HCT116 (cell line): ENCODE data around the gene AFAP1L1. TPM values are rescaled to one million over a fixed set of nuclear protein-coding genes. Genes with fewer than 3 reads are reported as not detected.

ENCODE experiments used
- ATAC-seq: fragments of 200-7000 bp; cut with Tn5 transposase; 2 replicates; pipeline ENCODE4 v1.9.1; 2020; ENCODE audit warnings: mild to moderate bottlenecking, moderate library complexity
- BruUV-seq: library from RNA; stranded (reverse); fragments of 400-500 nt; replicated peaks from 2 replicates; lab custom pipeline; 2021; lab: Mats Ljungman, UMichigan
- CTCF ChIA-PET: fragments of 300-600 bp; sonication (Branson Sonifier 250); formaldehyde crosslinking; loops from one replicate; lab custom pipeline; 2021; ENCODE audit warnings: antibody characterized with exemption; lab: Charles Lee
- POLR2A ChIA-PET: fragments of 300-600, 350-600 bp; sonication (Branson Sonifier 250); formaldehyde crosslinking; loops from one replicate; lab custom pipeline; 2021; ENCODE audit warnings: antibody characterized with exemption; lab: Charles Lee
- RAD21 ChIA-PET, 2 experiments: fragments of 300-600 bp; sonication (Branson Sonifier 250); formaldehyde crosslinking; loops; one replicate each; lab custom pipeline; 2023; ENCODE audit warnings: low total read pairs in 2 of 2; ENCODE audit not compliant: uncharacterized antibody in 2 of 2, unreplicated experiment in 2 of 2, low non-redundant PET in 1 of 2; lab: Charles Lee
- DNase-seq: peaks from one replicate; pipeline ENCODE4 v3.0.0-alpha.2; 2010; ENCODE audit warnings: low read depth, low spot score
- H2AFZ ChIP-seq: fragments of 200-600 bp; shearing (Covaris generic), sonication (generic); 2 replicates; pipeline ENCODE4 v1.6.1; 2017; ENCODE audit warnings: low read depth, mixed run types, mixed read lengths, antibody characterized with exemption, low read length; ENCODE audit not compliant: poor library complexity, severe bottlenecking
- H3K27ac ChIP-seq: 2 replicates; pipeline ENCODE4 v1.5.1; 2012; ENCODE audit warnings: low read depth, low read length
- H3K27me3 ChIP-seq: fragments of 200-600 bp; sonication (generic); 2 replicates; pipeline ENCODE4 v1.6.1; 2016; ENCODE audit warnings: mixed run types, low read length, mixed read lengths; ENCODE audit not compliant: insufficient read depth
- H3K36me3 ChIP-seq, 2 experiments: fragments of 200-500 bp in 1 of 2; fragments of 200-600 bp in 1 of 2; sonication (Bioruptor generic) in 1 of 2; sonication (generic) in 1 of 2; 2 replicates each; pipeline versions ENCODE4 v1.5.1 to v1.6.1; 2014 to 2016; ENCODE audit warnings: low read length in 2 of 2, inconsistent platforms in 1 of 2, mixed read lengths in 1 of 2, mixed run types in 1 of 2; ENCODE audit not compliant: insufficient read depth in 2 of 2, control insufficient read depth in 1 of 2
- H3K4me1 ChIP-seq, 2 experiments: fragments of 200-600 bp in 1 of 2; sonication (generic) in 1 of 2; 2 replicates each; pipeline versions ENCODE4 v1.5.1 to v1.6.1; 2012 to 2017; ENCODE audit warnings: low read length in 2 of 2, inconsistent platforms in 1 of 2, mild to moderate bottlenecking in 1 of 2, mixed read lengths in 1 of 2, mixed run types in 1 of 2, moderate library complexity in 1 of 2; ENCODE audit not compliant: insufficient read depth in 2 of 2, control insufficient read depth in 1 of 2
- H3K4me2 ChIP-seq: fragments of 200-600 bp; sonication (generic); 2 replicates; pipeline ENCODE4 v1.6.1; 2017; ENCODE audit warnings: mixed run types, low read length, mixed read lengths
- H3K4me3 ChIP-seq, 2 experiments: fragments of 200-600 bp in 1 of 2; sonication (generic) in 1 of 2; replicated peaks in 1 of 2; 2 replicates each; pipeline ENCODE4 v1.5.1; 2011 to 2016; ENCODE audit warnings: low read length in 2 of 2, control low read depth in 1 of 2, low read depth in 1 of 2, mild to moderate bottlenecking in 1 of 2, mixed read lengths in 1 of 2, mixed run types in 1 of 2
- H3K79me2 ChIP-seq: fragments of 200-600 bp; sonication (generic); 2 replicates; pipeline ENCODE4 v1.6.1; 2017; ENCODE audit warnings: mild to moderate bottlenecking, mixed run types, low read length, moderate library complexity, mixed read lengths; ENCODE audit not compliant: insufficient read depth
- H3K9ac ChIP-seq: fragments of 200-600 bp; sonication (generic); 2 replicates; pipeline ENCODE4 v1.6.1; 2016; ENCODE audit warnings: low read length, mixed read lengths
- H3K9me2 ChIP-seq: fragments of 200-600 bp; sonication (generic), shearing (Covaris generic); 2 replicates; pipeline ENCODE4 v1.6.1; 2017; ENCODE audit warnings: mixed run types, mild to moderate bottlenecking, moderate library complexity; ENCODE audit not compliant: insufficient read depth
- H3K9me3 ChIP-seq, 2 experiments: fragments of 200-500 bp in 1 of 2; fragments of 200-600 bp in 1 of 2; sonication (Bioruptor generic) in 1 of 2; sonication (generic) in 1 of 2; 2 replicates each; pipeline ENCODE4 v1.6.1; 2014 to 2017; ENCODE audit warnings: low read length in 2 of 2, mixed read lengths in 2 of 2, inconsistent platforms in 1 of 2, low read depth in 1 of 2, mild to moderate bottlenecking in 1 of 2, mixed run types in 1 of 2, moderate library complexity in 1 of 2; ENCODE audit not compliant: control insufficient read depth in 1 of 2, insufficient read depth in 1 of 2
- H4K20me1 ChIP-seq: fragments of 200-600 bp; sonication (generic), shearing (Covaris generic); 2 replicates; pipeline ENCODE4 v1.6.1; 2017; ENCODE audit warnings: mixed run types, mild to moderate bottlenecking, moderate library complexity; ENCODE audit not compliant: insufficient read depth
- ATF3 ChIP-seq: IDR thresholded peaks from 2 replicates; pipeline ENCODE4 v1.6.1; 2012
- CEBPB ChIP-seq: IDR thresholded peaks from 2 replicates; pipeline ENCODE4 v1.6.1; 2012; ENCODE audit warnings: low read depth
- EGR1 ChIP-seq: IDR thresholded peaks from 2 replicates; pipeline ENCODE4 v1.6.1; 2012; ENCODE audit warnings: low read depth
- ELF1 ChIP-seq: IDR thresholded peaks from 2 replicates; pipeline ENCODE4 v1.6.1; 2012; ENCODE audit warnings: low read depth, borderline replicate concordance
- EZH2 ChIP-seq: fragments of 200-600 bp; sonication (generic); IDR thresholded peaks from 2 replicates; pipeline ENCODE4 v1.6.1; 2017; ENCODE audit warnings: antibody characterized with exemption, mixed run types
- EZH2phosphoT487 ChIP-seq: fragments of 200-600 bp; IDR thresholded peaks from 2 replicates; pipeline ENCODE4 v1.6.1; 2018; ENCODE audit warnings: antibody characterized with exemption, borderline replicate concordance
- JUND ChIP-seq: IDR thresholded peaks from 2 replicates; pipeline ENCODE4 v1.6.1; 2012
- MAX ChIP-seq: IDR thresholded peaks from 2 replicates; pipeline ENCODE4 v1.6.1; 2012
- POLR2AphosphoS5 ChIP-seq: IDR thresholded peaks from 2 replicates; pipeline ENCODE4 v1.6.1; 2011; ENCODE audit warnings: mild to moderate bottlenecking, low read depth, low read length, moderate library complexity
- RAD21 ChIP-seq: IDR thresholded peaks from 2 replicates; pipeline ENCODE4 v1.6.1; 2012; ENCODE audit warnings: low read depth, mild to moderate bottlenecking
- SIN3A ChIP-seq: IDR thresholded peaks from 2 replicates; pipeline ENCODE4 v1.6.1; 2012; ENCODE audit warnings: low read depth
- SP1 ChIP-seq: IDR thresholded peaks from 2 replicates; pipeline ENCODE4 v1.6.1; 2012; ENCODE audit warnings: low read depth
- SRF ChIP-seq: IDR thresholded peaks from 2 replicates; pipeline ENCODE4 v1.6.1; 2012; ENCODE audit warnings: low read depth
- TCF7L2 ChIP-seq: IDR thresholded peaks from 2 replicates; pipeline ENCODE4 v1.7.0; 2011; ENCODE audit warnings: borderline replicate concordance, inconsistent platforms; ENCODE audit not compliant: insufficient read depth, insufficient read length; ENCODE audit errors: extremely low read depth
- YY1 ChIP-seq: IDR thresholded peaks from 2 replicates; pipeline ENCODE4 v1.6.1; 2011; ENCODE audit warnings: low read length, low read depth, moderate library complexity, mild to moderate bottlenecking; ENCODE audit not compliant: insufficient replicate concordance; ENCODE audit errors: extremely low read depth
- ZFX ChIP-seq: fragments of 450-650 bp; IDR thresholded peaks from 2 replicates; pipeline ENCODE4 v1.6.1; 2017
- ZNF274 ChIP-seq: fragments of 200-500 bp; sonication (Bioruptor generic); IDR thresholded peaks from 2 replicates; pipeline ENCODE4 v1.6.1; 2014; ENCODE audit warnings: mild to moderate bottlenecking, low read depth, low read length, inconsistent platforms
- intact Hi-C: fragments of 100-400 bp; cut with micrococcal nuclease; formaldehyde crosslinking; loops from 2 replicates; pipeline ENCODE4 v1.10.0; 2022
- total RNA-seq: library from RNA; stranded (reverse); gene quantifications from one replicate; pipeline ENCODE4 v1.2.1, GENCODE V29; 2021; ENCODE audit not compliant: unreplicated experiment
- TF ChIP-seq, protein P1 (sequence below): IDR thresholded peaks from 2 replicates; pipeline ENCODE4 v1.6.1; 2011; ENCODE audit warnings: mild to moderate bottlenecking, low read length, moderate library complexity; ENCODE audit not compliant: insufficient replicate concordance; ENCODE audit errors: extremely low read depth
- TF ChIP-seq, protein P2 (sequence below), 3 experiments: fragments of 200-600 bp in 1 of 3; sonication (generic) in 1 of 3; IDR thresholded peaks in 2 of 3; conservative IDR thresholded peaks in 1 of 3; 2 replicates each; pipeline ENCODE4 v1.5.1; 2012 to 2017; ENCODE audit warnings: low read depth in 2 of 3, low read length in 2 of 3, antibody characterized with exemption in 1 of 3, borderline replicate concordance in 1 of 3, control low read depth in 1 of 3, mild to moderate bottlenecking in 1 of 3, mixed read lengths in 1 of 3, mixed run types in 1 of 3, moderate library complexity in 1 of 3; ENCODE audit not compliant: insufficient read depth in 1 of 3
- TF ChIP-seq, protein P3 (sequence below): IDR thresholded peaks from 2 replicates; pipeline ENCODE4 v1.6.1; 2012; ENCODE audit warnings: low read depth

AFAP1L1 gene
- total RNA-seq, 1 experiment from 2014 or later = 4.3 TPM

DNA sequence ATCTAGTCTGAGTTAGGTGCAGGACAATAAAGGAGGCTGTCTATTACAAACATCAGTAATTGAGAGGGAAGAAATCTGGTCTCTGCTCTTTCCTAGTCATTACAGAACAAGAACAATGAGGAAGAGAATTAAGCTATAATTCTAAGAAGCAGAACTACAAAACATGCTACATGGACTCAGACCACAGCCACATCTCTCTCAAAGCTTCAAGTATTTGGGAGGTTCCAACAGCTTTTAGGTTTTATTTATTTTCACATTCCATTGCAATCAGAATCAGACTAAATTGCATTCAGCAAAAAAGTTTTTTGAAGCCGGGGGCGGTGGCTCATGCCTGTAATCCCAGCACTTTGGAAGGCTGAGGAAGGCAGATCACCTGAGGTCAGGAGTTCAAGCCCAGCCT, 72.5 kb downstream of the AFAP1L1 start:
- peaks cover 38% of the 10 kb centered on the region for H3K79me2 ChIP-seq
- H3K27ac ChIP-seq = peak overlapping the region; percentile 79; the same call in 1 of the 2 replicates
- no peak overlapping the region for H2AFZ ChIP-seq
- H3K9ac ChIP-seq = peak overlapping the region; percentile 92
- intact Hi-C loops = no loop called here
- peaks cover 16 to 17% of the 10 kb centered on the region in 2 experiments for H3K36me3 ChIP-seq
- H3K9me3 ChIP-seq = no peaks in the 10 kb centered on the region
- CTCF ChIA-PET = no interaction called here
- peaks cover 5 to 11% of the 10 kb centered on the region in 2 experiments; a peak in 3 of 4 replicates for H3K4me1 ChIP-seq
- H4K20me1 ChIP-seq = no peaks in the 10 kb centered on the region
- H3K4me3 ChIP-seq = peak overlapping the region; percentile 94 to 97
- POLR2A ChIA-PET = no interaction called here
- H3K9me2 ChIP-seq = no peaks in the 10 kb centered on the region
- ATAC-seq = no peak
- RAD21 ChIA-PET = no interaction called here
- no peaks in the 10 kb centered on the region for H3K27me3 ChIP-seq
- DNase-seq = no peak
- H3K4me2 ChIP-seq = peak overlapping the region; percentile 93
- TF ChIP-seq, protein P1, sequence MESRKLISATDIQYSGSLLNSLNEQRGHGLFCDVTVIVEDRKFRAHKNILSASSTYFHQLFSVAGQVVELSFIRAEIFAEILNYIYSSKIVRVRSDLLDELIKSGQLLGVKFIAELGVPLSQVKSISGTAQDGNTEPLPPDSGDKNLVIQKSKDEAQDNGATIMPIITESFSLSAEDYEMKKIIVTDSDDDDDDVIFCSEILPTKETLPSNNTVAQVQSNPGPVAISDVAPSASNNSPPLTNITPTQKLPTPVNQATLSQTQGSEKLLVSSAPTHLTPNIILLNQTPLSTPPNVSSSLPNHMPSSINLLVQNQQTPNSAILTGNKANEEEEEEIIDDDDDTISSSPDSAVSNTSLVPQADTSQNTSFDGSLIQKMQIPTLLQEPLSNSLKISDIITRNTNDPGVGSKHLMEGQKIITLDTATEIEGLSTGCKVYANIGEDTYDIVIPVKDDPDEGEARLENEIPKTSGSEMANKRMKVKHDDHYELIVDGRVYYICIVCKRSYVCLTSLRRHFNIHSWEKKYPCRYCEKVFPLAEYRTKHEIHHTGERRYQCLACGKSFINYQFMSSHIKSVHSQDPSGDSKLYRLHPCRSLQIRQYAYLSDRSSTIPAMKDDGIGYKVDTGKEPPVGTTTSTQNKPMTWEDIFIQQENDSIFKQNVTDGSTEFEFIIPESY = no peak
- TF ChIP-seq, protein P2, sequence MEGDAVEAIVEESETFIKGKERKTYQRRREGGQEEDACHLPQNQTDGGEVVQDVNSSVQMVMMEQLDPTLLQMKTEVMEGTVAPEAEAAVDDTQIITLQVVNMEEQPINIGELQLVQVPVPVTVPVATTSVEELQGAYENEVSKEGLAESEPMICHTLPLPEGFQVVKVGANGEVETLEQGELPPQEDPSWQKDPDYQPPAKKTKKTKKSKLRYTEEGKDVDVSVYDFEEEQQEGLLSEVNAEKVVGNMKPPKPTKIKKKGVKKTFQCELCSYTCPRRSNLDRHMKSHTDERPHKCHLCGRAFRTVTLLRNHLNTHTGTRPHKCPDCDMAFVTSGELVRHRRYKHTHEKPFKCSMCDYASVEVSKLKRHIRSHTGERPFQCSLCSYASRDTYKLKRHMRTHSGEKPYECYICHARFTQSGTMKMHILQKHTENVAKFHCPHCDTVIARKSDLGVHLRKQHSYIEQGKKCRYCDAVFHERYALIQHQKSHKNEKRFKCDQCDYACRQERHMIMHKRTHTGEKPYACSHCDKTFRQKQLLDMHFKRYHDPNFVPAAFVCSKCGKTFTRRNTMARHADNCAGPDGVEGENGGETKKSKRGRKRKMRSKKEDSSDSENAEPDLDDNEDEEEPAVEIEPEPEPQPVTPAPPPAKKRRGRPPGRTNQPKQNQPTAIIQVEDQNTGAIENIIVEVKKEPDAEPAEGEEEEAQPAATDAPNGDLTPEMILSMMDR (IDR thresholded peaks at IDR 0.05 in 2 of 3, conservative IDR thresholded peaks at IDR 0.05 in 1 of 3; ENCODE audit: borderline replicate concordance in 1 of 3, insufficient read depth in 1 of 3, low read depth in 2 of 3, low read length in 2 of 3) = no peak
- no peak for TF ChIP-seq JUND
- TF ChIP-seq SIN3A = no peak
- TF ChIP-seq ATF3 = no peak
- no peak for TF ChIP-seq EGR1
- TF ChIP-seq SP1 = no peak
- TF ChIP-seq POLR2AphosphoS5 = no peak
- no peak for TF ChIP-seq EZH2phosphoT487
- no peak for TF ChIP-seq ZFX
- TF ChIP-seq, protein P3, sequence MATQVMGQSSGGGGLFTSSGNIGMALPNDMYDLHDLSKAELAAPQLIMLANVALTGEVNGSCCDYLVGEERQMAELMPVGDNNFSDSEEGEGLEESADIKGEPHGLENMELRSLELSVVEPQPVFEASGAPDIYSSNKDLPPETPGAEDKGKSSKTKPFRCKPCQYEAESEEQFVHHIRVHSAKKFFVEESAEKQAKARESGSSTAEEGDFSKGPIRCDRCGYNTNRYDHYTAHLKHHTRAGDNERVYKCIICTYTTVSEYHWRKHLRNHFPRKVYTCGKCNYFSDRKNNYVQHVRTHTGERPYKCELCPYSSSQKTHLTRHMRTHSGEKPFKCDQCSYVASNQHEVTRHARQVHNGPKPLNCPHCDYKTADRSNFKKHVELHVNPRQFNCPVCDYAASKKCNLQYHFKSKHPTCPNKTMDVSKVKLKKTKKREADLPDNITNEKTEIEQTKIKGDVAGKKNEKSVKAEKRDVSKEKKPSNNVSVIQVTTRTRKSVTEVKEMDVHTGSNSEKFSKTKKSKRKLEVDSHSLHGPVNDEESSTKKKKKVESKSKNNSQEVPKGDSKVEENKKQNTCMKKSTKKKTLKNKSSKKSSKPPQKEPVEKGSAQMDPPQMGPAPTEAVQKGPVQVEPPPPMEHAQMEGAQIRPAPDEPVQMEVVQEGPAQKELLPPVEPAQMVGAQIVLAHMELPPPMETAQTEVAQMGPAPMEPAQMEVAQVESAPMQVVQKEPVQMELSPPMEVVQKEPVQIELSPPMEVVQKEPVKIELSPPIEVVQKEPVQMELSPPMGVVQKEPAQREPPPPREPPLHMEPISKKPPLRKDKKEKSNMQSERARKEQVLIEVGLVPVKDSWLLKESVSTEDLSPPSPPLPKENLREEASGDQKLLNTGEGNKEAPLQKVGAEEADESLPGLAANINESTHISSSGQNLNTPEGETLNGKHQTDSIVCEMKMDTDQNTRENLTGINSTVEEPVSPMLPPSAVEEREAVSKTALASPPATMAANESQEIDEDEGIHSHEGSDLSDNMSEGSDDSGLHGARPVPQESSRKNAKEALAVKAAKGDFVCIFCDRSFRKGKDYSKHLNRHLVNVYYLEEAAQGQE = no peak
- no peak for TF ChIP-seq YY1
- no peak for TF ChIP-seq CEBPB
- TF ChIP-seq EZH2 = no peak
- TF ChIP-seq ELF1 = no peak
- TF ChIP-seq ZNF274 = no peak
- no peak for TF ChIP-seq SRF
- no peak for TF ChIP-seq MAX
- TF ChIP-seq RAD21 = no peak
- no peak for TF ChIP-seq TCF7L2
- no TSS peak for BruUV-seq
